ENCODE data around the gene MESP2.

MESP2 gene

DNA sequence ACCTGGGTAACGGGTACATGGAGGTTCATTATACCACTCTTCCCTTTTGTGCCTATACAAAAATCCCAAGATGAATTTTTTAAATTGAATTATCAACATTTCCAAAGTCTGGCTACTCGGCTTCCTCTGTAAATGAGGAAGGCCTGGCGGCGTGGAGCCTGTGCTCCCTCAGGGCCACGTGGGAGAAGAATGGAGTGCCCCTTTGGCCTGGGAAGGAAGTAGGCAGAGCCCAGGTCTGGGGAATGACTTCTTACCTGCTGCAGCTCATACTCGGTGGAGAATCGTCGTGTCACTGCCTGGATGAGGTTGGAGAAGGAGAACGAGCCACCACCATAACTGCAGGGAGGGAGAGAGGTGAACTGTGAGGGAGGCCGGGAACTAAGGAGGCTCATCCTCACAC is 14.1 kb downstream of the MESP2 start:
- TF ChIP-seq, protein P1, sequence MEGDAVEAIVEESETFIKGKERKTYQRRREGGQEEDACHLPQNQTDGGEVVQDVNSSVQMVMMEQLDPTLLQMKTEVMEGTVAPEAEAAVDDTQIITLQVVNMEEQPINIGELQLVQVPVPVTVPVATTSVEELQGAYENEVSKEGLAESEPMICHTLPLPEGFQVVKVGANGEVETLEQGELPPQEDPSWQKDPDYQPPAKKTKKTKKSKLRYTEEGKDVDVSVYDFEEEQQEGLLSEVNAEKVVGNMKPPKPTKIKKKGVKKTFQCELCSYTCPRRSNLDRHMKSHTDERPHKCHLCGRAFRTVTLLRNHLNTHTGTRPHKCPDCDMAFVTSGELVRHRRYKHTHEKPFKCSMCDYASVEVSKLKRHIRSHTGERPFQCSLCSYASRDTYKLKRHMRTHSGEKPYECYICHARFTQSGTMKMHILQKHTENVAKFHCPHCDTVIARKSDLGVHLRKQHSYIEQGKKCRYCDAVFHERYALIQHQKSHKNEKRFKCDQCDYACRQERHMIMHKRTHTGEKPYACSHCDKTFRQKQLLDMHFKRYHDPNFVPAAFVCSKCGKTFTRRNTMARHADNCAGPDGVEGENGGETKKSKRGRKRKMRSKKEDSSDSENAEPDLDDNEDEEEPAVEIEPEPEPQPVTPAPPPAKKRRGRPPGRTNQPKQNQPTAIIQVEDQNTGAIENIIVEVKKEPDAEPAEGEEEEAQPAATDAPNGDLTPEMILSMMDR (conservative IDR thresholded peaks at IDR 0.05; ENCODE audit: low read length), result no peak
- no peak for TF ChIP-seq EZH2phosphoT487 (IDR thresholded peaks at IDR 0.05; ENCODE audit: borderline replicate concordance)
- no peaks in the 10 kb centered on the region for H3K4me1 ChIP-seq (ENCODE audit: insufficient read depth, low read length, poor library complexity, severe bottlenecking)
- H3K79me2 ChIP-seq (ENCODE audit: insufficient read depth, low read length), result no peaks in the 10 kb centered on the region
- no peak overlapping the region for H2AFZ ChIP-seq (ENCODE audit: low read length)
- H3K9ac ChIP-seq (ENCODE audit: low read depth, low read length, poor library complexity, severe bottlenecking), result no peak overlapping the region
- no peaks in the 10 kb centered on the region for H3K9me3 ChIP-seq (ENCODE audit: insufficient read depth, low read depth, low read length)
- no peak overlapping the region for H3K4me3 ChIP-seq (ENCODE audit: low read length, poor library complexity, severe bottlenecking)
- no peaks in the 10 kb centered on the region for H3K36me3 ChIP-seq (ENCODE audit: insufficient read depth, low read length)
- H3K9me2 ChIP-seq (replicated peaks; ENCODE audit: low read depth, low read length), result no peaks in the 10 kb centered on the region
- H3K27me3 ChIP-seq (ENCODE audit: insufficient read depth, low read length, poor library complexity, severe bottlenecking), result no peaks in the 10 kb centered on the region
- no peaks in the 10 kb centered on the region for H3F3A ChIP-seq (ENCODE audit: low read depth)
- H3K4me2 ChIP-seq (ENCODE audit: low read depth, low read length, poor library complexity, severe bottlenecking), result no peak overlapping the region
- no peaks in the 10 kb centered on the region for H4K20me1 ChIP-seq (ENCODE audit: insufficient read depth, low read length, poor library complexity, severe bottlenecking)

DNA sequence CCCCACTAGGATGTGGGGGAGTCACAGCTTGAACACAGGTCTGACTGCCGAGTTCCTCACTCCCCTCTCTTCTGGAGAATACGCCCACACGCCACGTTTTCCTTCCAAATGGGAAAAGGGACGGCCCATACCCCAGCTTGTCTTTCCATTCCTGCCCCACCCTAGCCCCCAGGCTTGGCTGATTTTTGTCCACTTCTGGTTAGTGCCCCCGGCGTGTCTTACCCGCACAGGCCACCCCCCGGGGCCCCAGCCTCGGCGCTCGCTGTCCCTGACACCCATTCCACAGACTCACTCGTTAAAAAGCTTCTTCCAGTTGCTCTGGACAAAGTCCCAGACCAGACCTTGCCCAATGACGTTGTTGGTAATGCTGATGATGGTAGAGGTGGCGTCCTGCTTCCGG is 14.5 kb downstream of the MESP2 start:
- Histone ChIP-seq H3K36me3 (ENCODE audit: insufficient read depth, low read length) (no peaks in the 10 kb centered on the region), H3F3A (ENCODE audit: low read depth) (no peaks in the 10 kb centered on the region), H3K4me2 (ENCODE audit: low read depth, low read length, poor library complexity, severe bottlenecking) (no peak overlapping the region), H3K79me2 (ENCODE audit: insufficient read depth, low read length) (no peaks in the 10 kb centered on the region), H3K9me3 (ENCODE audit: insufficient read depth, low read depth, low read length) (no peaks in the 10 kb centered on the region), H3K4me3 (ENCODE audit: low read length, poor library complexity, severe bottlenecking) (no peak overlapping the region), H3K4me1 (ENCODE audit: insufficient read depth, low read length, poor library complexity, severe bottlenecking) (no peaks in the 10 kb centered on the region), H3K9me2 (replicated peaks; ENCODE audit: low read depth, low read length) (no peaks in the 10 kb centered on the region), H2AFZ (ENCODE audit: low read length) (no peak overlapping the region), H4K20me1 (ENCODE audit: insufficient read depth, low read length, poor library complexity, severe bottlenecking) (no peaks in the 10 kb centered on the region), H3K27me3 (ENCODE audit: insufficient read depth, low read length, poor library complexity, severe bottlenecking) (no peaks in the 10 kb centered on the region), H3K9ac (ENCODE audit: low read depth, low read length, poor library complexity, severe bottlenecking) (no peak overlapping the region)
- TF ChIP-seq, protein P1 (conservative IDR thresholded peaks at IDR 0.05; ENCODE audit: low read length), result no peak
- TF ChIP-seq EZH2phosphoT487 (IDR thresholded peaks at IDR 0.05; ENCODE audit: borderline replicate concordance), result no peak

DNA sequence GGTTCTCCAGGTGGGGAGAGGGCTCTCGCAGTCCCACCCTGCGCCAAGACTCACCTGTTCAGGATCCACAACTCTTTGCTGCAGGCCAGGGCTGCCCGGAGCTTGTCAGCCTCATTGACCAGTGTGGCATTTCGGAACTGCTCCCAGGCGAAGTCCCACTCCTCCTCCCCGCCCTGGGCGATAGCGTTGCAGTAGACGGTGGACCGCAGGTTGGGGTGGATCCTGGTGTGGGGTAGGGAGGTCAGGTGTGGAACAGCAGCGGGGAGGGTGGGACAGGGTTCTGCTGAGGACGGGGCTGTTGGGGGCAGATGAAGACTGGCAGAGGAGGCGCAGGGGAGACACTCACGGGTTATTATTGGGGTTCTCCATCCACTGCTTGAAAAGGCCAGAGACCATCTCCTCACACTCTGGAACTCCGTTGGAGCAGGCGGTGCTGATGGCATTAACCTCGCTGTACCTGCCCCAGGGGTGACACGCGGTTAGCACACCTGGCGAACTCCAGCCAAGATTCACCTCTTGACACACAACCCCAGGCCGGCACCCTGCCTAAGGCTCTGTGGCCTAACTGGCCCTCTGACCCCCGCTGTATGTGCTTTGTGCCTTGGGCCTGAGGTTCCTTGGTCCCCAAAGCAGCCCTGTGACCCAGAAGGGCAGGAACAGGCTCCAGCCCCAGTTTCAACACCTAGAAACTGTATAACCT is 16.1 kb downstream of the MESP2 start:
- Histone ChIP-seq H3K9me2 (replicated peaks; ENCODE audit: low read depth, low read length) (no peaks in the 10 kb centered on the region), H4K20me1 (ENCODE audit: insufficient read depth, low read length, poor library complexity, severe bottlenecking) (no peaks in the 10 kb centered on the region), H3K79me2 (ENCODE audit: insufficient read depth, low read length) (no peaks in the 10 kb centered on the region), H3K9me3 (ENCODE audit: insufficient read depth, low read depth, low read length) (no peaks in the 10 kb centered on the region), H3K36me3 (ENCODE audit: insufficient read depth, low read length) (no peaks in the 10 kb centered on the region), H2AFZ (ENCODE audit: low read length) (no peak overlapping the region), H3K27me3 (ENCODE audit: insufficient read depth, low read length, poor library complexity, severe bottlenecking) (no peaks in the 10 kb centered on the region), H3K4me1 (ENCODE audit: insufficient read depth, low read length, poor library complexity, severe bottlenecking) (no peaks in the 10 kb centered on the region), H3F3A (ENCODE audit: low read depth) (no peaks in the 10 kb centered on the region), H3K9ac (ENCODE audit: low read depth, low read length, poor library complexity, severe bottlenecking) (no peak overlapping the region), H3K4me2 (ENCODE audit: low read depth, low read length, poor library complexity, severe bottlenecking) (no peak overlapping the region), H3K4me3 (ENCODE audit: low read length, poor library complexity, severe bottlenecking) (no peak overlapping the region)
- no peak for TF ChIP-seq EZH2phosphoT487 (IDR thresholded peaks at IDR 0.05; ENCODE audit: borderline replicate concordance)
- TF ChIP-seq, protein P1 (conservative IDR thresholded peaks at IDR 0.05; ENCODE audit: low read length), result no peak
